ENCODE measurements around the gene ENTPD5.

- TF ChIP-seq, protein P1, sequence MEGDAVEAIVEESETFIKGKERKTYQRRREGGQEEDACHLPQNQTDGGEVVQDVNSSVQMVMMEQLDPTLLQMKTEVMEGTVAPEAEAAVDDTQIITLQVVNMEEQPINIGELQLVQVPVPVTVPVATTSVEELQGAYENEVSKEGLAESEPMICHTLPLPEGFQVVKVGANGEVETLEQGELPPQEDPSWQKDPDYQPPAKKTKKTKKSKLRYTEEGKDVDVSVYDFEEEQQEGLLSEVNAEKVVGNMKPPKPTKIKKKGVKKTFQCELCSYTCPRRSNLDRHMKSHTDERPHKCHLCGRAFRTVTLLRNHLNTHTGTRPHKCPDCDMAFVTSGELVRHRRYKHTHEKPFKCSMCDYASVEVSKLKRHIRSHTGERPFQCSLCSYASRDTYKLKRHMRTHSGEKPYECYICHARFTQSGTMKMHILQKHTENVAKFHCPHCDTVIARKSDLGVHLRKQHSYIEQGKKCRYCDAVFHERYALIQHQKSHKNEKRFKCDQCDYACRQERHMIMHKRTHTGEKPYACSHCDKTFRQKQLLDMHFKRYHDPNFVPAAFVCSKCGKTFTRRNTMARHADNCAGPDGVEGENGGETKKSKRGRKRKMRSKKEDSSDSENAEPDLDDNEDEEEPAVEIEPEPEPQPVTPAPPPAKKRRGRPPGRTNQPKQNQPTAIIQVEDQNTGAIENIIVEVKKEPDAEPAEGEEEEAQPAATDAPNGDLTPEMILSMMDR (IDR thresholded peaks at IDR 0.05): no peak
- TF ChIP-seq POLR2A (IDR thresholded peaks at IDR 0.05): no peak
Measured at GRCh38 chr14:73944432-73945158, 74.5 kb downstream of the ENTPD5 start.
